Stomach (tissue), 9 donors: ENCODE measurements around the gene LIMK1. TPM values are rescaled to one million over a fixed set of nuclear protein-coding genes. Genes with fewer than 3 reads are reported as not detected.

Experiments
- DNase-seq, 2 donors: peaks; one replicate each; pipeline versions ENCODE4 v3.0.0 to v3.0.0-alpha.2; 2013 to 2019
- H3K27ac ChIP-seq, 5 donors: fragments of 200-600 bp in 4 of 5; sonication (generic) in 4 of 5; one replicate each; pipeline ENCODE4 v1.5.1; 2013 to 2019; ENCODE audit warnings: mild to moderate bottlenecking in 1 of 5, moderate library complexity in 1 of 5
- H3K27me3 ChIP-seq, 3 donors: fragments of 200-600 bp; sonication (generic); one replicate each; pipeline ENCODE4 v1.5.1; 2017 to 2019; ENCODE audit warnings: mixed run types in 1 of 3
- H3K36me3 ChIP-seq, 4 donors: fragments of 200-600 bp; sonication (generic); 1 replicate in 3 of 4; 2 replicates in 1 of 4; pipeline ENCODE4 v1.5.1; 2016 to 2019
- H3K4me1 ChIP-seq, 4 donors: fragments of 200-600 bp; sonication (generic); one replicate each; pipeline ENCODE4 v1.5.1; 2016 to 2019
- H3K4me3 ChIP-seq, 4 donors: fragments of 200-600 bp; sonication (generic) in 3 of 4; one replicate each; pipeline ENCODE4 v1.5.1; 2016 to 2019; ENCODE audit warnings: mild to moderate bottlenecking in 1 of 4
- H3K9me3 ChIP-seq, 4 donors: fragments of 200-600 bp; sonication (generic); one replicate each; pipeline ENCODE4 v1.5.1; 2016 to 2019
- CTCF ChIP-seq, 7 experiments: fragments of 450-650 bp in 4 of 7; fragments of 200-600 bp in 3 of 7; sonication (generic) in 3 of 7; IDR thresholded peaks; one replicate each; pipeline ENCODE4 v1.5.1; 2016 to 2019; ENCODE audit warnings: antibody characterized with exemption in 7 of 7, control low read depth in 2 of 7, mild to moderate bottlenecking in 1 of 7
- EP300 ChIP-seq: sonication (generic); formaldehyde crosslinking; IDR thresholded peaks from one replicate; pipeline ENCODE4 v1.6.1; 2017; ENCODE audit warnings: antibody characterized with exemption
- POLR2A ChIP-seq, 4 donors: fragments of 450-650 bp; IDR thresholded peaks; one replicate each; pipeline ENCODE4 v1.6.1; 2016; ENCODE audit warnings: antibody characterized with exemption in 4 of 4, control low read depth in 2 of 4, mild to moderate bottlenecking in 1 of 4, moderate library complexity in 1 of 4
- POLR2AphosphoS5 ChIP-seq, 3 donors: sonication (generic); formaldehyde crosslinking; IDR thresholded peaks; one replicate each; pipeline ENCODE4 v1.6.1; 2016; ENCODE audit warnings: antibody characterized with exemption in 3 of 3
- WGBS, 5 donors: extraction: QIAGEN DNeasy Blood & Tissue Kit in 3 of 5; methylation state at CpG; one replicate each; pipeline versions ENCODE4 v1.1.5 to v1.1.7; 2013 to 2018; 5-methylcytosine and 5-hydroxymethylcytosine counted together
- intact Hi-C: fragments of 100-400 bp; cut with DNase I; formaldehyde crosslinking; loops from one replicate; pipeline ENCODE4 v1.15.1; 2023; ENCODE audit warnings: low total_unique reads
- polyA plus RNA-seq, 3 donors: library from polyadenylated mRNA; stranded (reverse); fragments of 200-250 nt; gene quantifications; one replicate each; pipeline ENCODE4 v1.2.3, GENCODE V29; 2013
- total RNA-seq, 5 donors: library from RNA; depleted of rRNA; stranded (reverse); fragments of >200 nt; gene quantifications; one replicate each; pipeline versions ENCODE4 v1.1.0 to v1.2.3, GENCODE V29; 2014 to 2016
- donor health status: healthy with polysubstance abuse.
- donor health status: Bipolar disorder and iron deficiency.
- donor health status: healthy.

Gene LIMK1
- total and polyA plus RNA-seq, 8 donors: 2.9 to 26.6 (median 8.7) TPM

GRCh38 chr7:74105992-74106391 is 22.4 kb downstream of the LIMK1 start:
- Histone ChIP-seq H3K4me3 (no peak overlapping the region), H3K4me1 (no peaks in the 10 kb centered on the region), H3K27me3 (no peaks in the 10 kb centered on the region), H3K27ac (no peak overlapping the region), H3K36me3 (peaks cover 57 to 99% (median 93%) of the 10 kb centered on the region in 4 donors), H3K9me3 (no peaks in the 10 kb centered on the region)
- 85 to 93% (median 92%) methylated on average over 10 to 11 of the region's 11 CpGs for WGBS, 5 donors
- no peak for DNase-seq
- TF ChIP-seq POLR2A (IDR thresholded peaks at IDR 0.05): no peak
- TF ChIP-seq POLR2AphosphoS5 (IDR thresholded peaks at IDR 0.05): no peak
- TF ChIP-seq EP300: no peak
- TF ChIP-seq CTCF (IDR thresholded peaks at IDR 0.05): no peak
- intact Hi-C loops: no loop called here

GRCh38 chr7:74106846-74107245 is 23.2 kb downstream of the LIMK1 start:
- WGBS, 5 donors: 89 to 98% (median 96%) methylated on average over 2 to 18 of the region's 18 CpGs
- H3K36me3 ChIP-seq: peaks cover 65 to 100% (median 93%) of the 10 kb centered on the region in 4 donors
- no peak overlapping the region for H3K27ac ChIP-seq
- H3K4me1 ChIP-seq: no peaks in the 10 kb centered on the region
- no peak for TF ChIP-seq POLR2AphosphoS5 (IDR thresholded peaks at IDR 0.05)
- TF ChIP-seq EP300: no peak
- no peak for TF ChIP-seq CTCF (IDR thresholded peaks at IDR 0.05)
- TF ChIP-seq POLR2A (IDR thresholded peaks at IDR 0.05): no peak
- H3K27me3 ChIP-seq: no peaks in the 10 kb centered on the region
- H3K4me3 ChIP-seq: no peak overlapping the region
- no peak for DNase-seq
- intact Hi-C loops: no loop called here
- no peaks in the 10 kb centered on the region for H3K9me3 ChIP-seq

GRCh38 chr7:74115326-74115725 is 31.7 kb downstream of the LIMK1 start:
- TF ChIP-seq EP300 (no peak), POLR2A (IDR thresholded peaks at IDR 0.05) (no peak), CTCF (IDR thresholded peaks at IDR 0.05) (no peak), POLR2AphosphoS5 (IDR thresholded peaks at IDR 0.05) (no peak)
- Histone ChIP-seq H3K27ac (no peak overlapping the region), H3K4me1 (no peaks in the 10 kb centered on the region), H3K36me3 (peaks cover 31 to 93% (median 80%) of the 10 kb centered on the region in 4 donors), H3K27me3 (no peaks in the 10 kb centered on the region), H3K4me3 (no peak overlapping the region), H3K9me3 (no peaks in the 10 kb centered on the region)
- 72 to 78% (median 77%) methylated on average over 17 of the region's 17 CpGs for WGBS, 5 donors
- no peak for DNase-seq
- intact Hi-C loops: no loop called here

GRCh38 chr7:74116356-74116755 is 32.8 kb downstream of the LIMK1 start:
- no peaks in the 10 kb centered on the region for H3K9me3 ChIP-seq
- no peaks in the 10 kb centered on the region for H3K4me1 ChIP-seq
- H3K36me3 ChIP-seq: peaks cover 35 to 93% (median 80%) of the 10 kb centered on the region in 4 donors
- no peak overlapping the region for H3K27ac ChIP-seq
- intact Hi-C loops: no loop called here
- no peaks in the 10 kb centered on the region for H3K27me3 ChIP-seq
- no peak overlapping the region for H3K4me3 ChIP-seq
- no peak for DNase-seq
- 76 to 90% (median 87%) methylated on average over 8 to 13 of the region's 13 CpGs for WGBS, 5 donors
- TF ChIP-seq POLR2AphosphoS5 (IDR thresholded peaks at IDR 0.05) (no peak), CTCF (IDR thresholded peaks at IDR 0.05) (no peak), EP300 (no peak), POLR2A (IDR thresholded peaks at IDR 0.05) (no peak)
